SK-N-DZ (cell line): ENCODE results near the gene THOC6.
A peak's percentile ranks its signal among the peaks of the same experiment; 100 is the strongest.

Source experiments
- DNase-seq: peaks from one replicate; pipeline ENCODE4 v3.0.0-alpha.2; 2015; ENCODE audit warnings: low spot score

THOC6 gene

DNA sequence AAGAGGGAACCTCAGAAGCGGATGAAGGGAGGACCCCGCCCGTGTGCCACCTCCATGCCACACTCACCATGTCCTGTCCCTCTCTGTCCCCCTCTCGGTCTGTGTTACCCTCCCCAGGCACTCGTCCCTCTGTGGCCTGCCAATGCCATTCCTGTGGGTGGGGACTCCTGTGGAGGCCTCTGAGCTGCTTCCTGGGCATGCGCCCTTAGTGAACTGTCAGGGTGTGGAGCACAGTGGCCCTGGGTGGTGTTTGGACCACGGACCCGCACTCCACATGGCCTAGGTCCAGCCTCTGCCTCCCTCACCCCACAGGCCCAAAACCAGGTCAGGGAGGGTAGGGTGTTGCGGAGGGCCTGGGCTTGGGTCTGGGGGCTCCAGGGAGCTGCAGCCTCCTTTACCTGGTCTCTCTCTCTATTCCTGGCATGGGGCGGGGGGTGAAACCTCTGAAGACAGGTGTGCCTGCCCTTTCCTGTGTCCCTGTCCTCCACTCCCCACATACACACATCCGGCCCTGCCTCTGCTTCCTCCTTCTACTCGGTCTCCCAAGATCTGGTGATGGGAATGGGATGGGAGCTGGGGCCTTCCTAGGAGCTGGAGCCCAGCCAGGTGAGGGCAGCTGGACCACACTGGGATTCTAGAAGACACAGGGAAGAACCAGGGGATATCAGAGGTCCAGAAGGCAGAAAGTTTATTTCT lies 32.1 kb upstream of the THOC6 start:
- no peak for DNase-seq

- DNase-seq = no peak
Observed at GRCh38 chr16:2992383-2993081, 31.3 kb upstream of the THOC6 start.

DNA sequence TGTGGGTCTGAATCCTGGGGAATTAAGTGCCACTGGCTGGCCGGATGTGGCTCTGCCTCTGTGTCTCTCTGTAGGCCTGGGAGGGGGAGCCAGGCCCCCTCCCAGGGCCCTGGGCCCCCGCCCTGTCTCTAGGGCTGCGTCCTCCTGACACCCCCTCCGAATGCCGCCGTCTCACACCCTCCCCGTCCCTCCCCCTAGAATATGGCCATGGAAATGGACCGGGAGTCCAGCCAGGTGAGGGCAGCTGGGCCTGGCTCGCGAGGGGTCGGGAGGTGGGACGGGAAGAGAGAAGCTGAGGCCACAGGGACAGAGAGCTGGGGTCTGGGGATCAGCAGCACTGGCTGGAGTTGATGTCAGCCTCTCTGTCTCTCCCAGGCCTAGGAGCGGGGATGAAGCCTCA lies 27.5 kb upstream of the THOC6 start:
- no peak for DNase-seq

DNA sequence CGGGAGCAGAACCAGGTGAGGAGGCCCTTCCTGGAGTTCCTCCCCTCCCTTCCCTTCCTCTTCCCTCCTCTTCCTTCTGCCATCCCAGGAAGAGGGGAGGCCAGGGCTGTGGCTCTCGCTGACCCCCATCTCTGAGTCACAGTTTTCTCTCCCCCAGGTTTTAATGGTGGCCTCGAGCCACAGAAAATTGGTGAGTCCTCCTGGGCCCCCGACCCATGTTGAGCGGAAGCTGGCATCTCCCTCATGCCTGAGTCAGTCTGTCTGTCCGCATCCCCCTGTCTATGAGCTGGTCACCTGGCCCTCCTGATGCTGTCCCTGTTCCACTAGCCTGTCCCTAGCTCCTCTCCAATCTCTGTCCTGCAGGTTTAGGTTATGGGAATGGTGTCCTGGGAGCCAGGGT lies 23.9 kb upstream of the THOC6 start:
- DNase-seq = no peak

DNA sequence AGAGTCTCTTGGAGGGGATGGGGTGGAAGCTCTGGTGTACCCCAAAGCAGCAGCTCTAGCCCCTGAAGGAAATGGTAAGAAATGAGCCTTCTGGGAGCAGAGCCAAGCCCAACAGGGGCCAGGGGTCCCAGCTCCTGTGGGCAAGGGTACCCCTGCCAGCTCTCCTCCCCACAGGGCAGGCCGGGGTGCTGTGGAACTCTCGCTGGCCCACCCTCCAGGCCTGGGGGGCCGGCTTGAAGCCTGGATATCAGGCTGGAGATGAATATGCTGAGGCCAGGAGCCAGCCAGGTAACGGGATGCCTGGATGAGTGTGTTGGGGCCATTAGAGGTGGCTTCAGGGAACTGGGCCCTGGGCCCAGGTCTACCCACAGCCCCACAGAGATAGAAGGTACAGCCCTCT lies 23.3 kb upstream of the THOC6 start:
- DNase-seq = no peak

DNA sequence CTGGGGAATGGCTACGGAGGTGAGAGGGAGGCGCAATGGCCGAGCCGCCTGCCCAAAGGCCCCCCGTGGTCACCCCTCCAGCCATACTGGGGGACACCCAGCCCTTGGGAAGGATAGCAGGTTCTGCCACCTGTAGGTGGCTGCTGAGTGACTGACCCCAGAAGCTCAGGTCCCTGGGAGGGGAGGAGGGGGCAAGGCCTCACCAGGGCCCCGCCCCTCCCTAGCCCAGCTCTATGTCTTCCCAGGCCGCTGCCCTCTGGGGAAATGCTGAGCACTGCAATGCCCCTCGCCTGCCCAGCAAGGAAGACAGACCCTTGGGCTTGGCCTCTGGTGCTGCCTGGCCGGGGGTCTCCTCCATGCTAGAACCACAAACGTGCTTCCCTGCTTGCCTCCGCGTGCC lies 22.5 kb upstream of the THOC6 start:
- no peak for DNase-seq

DNA sequence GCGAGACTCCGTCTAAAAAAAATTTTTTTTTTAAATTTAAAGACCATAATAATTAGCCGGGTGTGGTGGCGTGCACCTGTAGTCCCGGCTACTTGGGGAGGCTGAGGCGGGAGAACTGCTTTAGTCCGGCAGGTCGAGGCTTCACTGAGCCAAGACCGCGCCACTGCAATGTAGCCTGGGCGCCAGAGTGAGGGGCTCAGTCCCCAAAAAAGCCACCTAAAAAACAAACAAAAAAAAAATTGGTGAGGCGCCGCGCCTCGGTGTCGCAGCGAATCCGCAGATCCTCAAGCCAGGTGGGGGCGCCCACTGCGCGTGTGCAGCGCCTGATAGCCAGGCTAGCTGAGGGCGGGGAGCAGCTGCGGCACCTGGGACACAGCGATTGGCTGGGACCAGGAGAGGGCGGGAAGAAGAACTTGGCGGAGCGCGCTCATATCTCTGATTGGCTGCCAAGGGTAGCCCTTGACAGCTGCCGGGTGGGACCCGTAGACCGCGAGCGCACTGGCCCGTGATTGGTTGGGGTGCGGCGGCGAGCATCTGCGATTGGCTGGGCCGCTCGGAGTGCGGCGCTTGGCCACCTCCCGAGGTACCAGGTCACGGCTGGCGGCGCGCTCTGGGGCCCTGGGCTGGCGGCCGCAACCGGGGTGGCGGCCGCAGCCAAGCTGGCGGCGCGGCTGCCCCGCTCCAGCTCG lies 20.1 kb upstream of the THOC6 start:
- DNase-seq = peak; percentile 99

DNA sequence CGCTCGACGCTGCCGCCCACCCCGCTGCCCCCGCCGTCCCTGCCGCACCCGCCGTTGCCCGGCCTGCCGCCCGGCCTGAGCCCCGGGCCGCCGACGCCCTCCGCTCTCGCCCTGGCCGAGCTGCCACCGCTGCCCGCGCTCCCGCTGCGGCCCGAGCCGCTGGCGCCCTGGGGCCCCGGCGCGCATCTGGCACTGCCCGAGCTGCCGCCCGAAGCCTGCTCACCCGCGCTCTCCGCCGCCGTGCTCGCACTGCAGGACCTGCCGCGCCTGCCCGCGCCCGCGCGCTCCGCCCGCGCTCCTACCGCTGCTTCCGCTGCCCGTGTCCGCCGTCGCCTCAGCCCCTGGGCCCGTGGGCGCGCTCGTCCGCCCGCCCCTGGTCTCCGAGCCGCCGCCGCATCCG lies 19.5 kb upstream of the THOC6 start:
- no peak for DNase-seq

DNA sequence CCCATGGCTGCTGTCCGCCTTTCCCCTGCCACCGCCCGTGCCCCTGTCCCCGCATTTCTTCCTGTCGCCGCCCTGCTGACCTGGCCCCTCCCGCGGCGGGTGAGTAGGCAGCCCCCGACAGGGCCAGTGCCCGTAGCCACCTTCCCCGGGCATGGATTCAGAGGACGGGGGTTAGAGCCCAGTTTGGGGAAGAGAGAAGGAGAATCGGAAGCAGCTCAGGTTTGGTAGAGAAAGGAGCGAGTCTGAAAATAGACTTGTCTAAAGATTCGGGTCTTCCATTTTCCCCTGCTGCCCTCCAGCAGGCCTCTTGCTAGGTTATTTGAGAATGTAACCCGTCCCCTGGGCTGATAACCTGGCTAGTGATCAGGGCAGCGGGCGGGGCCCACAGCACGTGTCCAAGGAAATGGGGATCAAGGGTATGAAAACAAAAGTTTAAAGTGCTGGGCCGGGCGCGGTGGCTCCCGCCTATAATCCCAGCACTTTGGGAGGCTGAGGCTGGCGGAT lies 19.0 kb upstream of the THOC6 start:
- no peak for DNase-seq

- DNase-seq = no peak
Observed at GRCh38 chr16:3007059-3007956, 16.5 kb upstream of the THOC6 start.

DNA sequence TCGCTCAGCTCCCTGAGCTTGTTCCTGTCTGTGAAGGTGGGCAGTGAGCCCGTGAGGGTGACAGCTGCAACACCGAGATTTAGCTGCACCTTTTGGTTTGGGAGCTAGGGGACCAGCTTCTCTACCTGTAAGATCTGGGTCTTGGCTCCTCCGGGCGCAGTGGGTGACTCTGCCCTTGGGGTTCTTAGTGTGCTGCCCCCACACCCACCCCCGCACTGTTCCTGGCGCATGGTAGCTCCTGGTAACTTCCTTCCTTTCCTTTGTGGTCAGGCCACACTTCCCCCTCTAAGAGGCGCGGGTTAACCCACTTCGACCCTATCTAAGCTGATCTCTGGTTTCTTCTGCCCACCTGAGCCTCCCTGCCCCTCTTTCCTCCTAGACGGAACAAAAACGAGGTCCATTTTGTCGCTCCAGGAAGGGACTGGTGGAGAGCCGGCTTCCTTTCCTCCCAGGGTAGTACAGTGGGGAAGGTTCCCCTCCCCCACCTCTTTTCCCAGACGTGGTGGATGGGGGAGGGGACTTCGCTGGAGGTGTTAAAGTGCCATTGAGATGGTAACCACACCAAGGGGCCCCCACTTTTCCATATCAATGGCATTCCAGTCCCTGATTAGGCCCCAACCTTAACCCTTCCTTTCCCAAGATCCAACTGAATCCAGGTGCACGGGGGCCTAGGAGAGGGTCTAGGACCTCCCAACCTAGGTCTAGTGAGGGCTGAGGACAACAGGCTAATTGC lies 15.7 kb upstream of the THOC6 start:
- DNase-seq = no peak

GRCh38 chr16:3008690-3009037 lies 15.2 kb upstream of the THOC6 start:
- no peak for DNase-seq

DNA sequence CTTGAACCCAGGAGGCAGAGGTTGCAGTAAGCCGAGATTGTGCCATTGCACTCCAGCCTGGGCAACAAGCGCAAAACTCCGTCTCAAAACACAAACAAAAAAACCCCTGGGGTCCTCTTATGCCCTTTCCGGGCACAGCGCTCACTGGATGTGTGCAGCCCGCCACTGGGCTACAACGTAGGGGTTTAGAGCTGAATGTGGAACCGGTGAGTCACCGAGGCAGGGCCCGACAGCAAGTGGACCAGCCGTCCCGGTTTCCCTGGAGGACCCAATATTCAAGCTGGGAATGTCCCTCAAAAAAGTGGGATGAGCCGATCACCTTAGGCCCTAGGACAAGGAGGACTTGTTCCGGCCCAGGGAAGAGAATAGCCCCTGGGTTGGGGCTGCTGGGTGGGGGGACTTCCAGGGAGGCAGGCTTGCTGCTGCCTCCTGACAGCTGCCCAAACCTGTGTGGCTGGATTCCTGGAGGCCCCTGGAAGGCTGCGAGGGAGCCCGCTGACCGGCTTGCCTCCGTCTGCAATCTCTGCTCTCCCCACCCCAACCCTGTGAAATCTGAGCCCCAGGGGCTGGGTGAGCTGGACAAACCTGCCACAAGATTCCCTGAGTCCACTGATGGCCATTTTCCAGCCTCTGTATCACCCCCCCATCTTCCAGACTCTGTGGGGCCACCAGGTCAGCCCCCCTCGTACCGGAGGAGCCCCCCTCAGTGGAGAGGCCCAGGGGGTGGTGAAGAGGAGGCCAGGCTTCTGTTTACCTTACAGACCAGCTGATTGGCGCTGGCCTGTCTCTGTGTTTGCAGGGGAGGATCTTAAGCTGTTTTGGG lies 14.1 kb upstream of the THOC6 start:
- DNase-seq = no peak

- DNase-seq = no peak
Observed at GRCh38 chr16:3010510-3010909, 13.3 kb upstream of the THOC6 start.

DNA sequence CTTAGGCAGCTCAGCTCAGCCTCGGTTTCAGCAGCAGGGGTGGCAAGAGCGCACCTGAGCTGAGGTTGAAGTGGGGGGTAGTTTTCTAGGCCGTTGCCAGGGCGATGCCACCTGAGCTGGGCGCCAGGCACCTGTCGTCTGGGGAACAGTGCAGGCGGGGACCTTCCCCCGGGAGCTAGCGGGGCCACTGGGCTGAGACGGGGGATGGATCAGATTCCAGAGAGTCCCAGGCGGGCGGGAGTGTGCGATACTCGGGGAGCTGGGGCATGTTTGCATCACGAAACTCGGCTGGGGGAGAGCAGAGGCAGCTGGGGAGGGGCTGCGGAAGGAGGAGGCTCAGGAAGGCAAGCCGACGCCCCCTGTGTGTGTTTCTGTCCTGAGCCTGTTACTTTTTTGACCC lies 11.6 kb upstream of the THOC6 start:
- no peak for DNase-seq

DNA sequence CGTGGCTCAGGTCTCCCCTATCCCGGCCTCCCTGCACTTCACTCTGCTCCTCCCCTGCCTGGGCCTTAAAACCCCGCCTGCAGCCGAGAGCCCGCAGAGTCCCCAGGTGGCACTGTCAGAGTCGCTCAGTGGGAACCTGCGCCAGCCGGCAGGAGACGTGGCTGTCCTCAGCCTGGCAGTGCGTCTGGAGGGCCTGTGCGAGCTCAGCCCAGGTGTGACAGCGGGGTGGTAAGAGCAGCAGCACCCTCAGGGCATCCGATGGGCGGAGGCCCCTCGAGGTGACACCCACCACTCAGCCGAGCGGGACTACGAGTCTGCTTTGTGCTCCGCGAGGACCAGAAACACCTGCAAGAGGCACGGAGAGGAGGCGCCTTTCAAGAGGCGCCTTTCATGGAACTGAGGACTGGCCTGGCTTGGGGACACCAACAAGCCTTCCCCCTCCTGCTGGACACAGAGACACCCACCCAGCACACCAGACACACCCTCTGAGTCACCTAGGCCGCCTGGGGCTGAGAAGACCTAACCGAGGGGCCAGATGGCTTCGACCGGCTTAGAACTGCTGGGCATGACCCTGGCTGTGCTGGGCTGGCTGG lies 10.9 kb upstream of the THOC6 start, which contains the start of gene CLDN9:
TSS of gene CLDN9 (plus strand) at position 96 of the 593 bp plus-strand sequence. CDS start at position 536, 440 bp downstream.
- DNase-seq = no peak

DNA sequence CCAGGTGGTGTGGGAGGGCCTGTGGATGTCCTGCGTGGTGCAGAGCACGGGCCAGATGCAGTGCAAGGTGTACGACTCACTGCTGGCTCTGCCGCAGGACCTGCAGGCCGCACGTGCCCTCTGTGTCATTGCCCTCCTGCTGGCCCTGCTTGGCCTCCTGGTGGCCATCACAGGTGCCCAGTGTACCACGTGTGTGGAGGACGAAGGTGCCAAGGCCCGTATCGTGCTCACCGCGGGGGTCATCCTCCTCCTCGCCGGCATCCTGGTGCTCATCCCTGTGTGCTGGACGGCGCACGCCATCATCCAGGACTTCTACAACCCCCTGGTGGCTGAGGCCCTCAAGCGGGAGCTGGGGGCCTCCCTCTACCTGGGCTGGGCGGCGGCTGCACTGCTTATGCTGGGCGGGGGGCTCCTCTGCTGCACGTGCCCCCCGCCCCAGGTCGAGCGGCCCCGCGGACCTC lies 10.3 kb upstream of the THOC6 start:
- no peak for DNase-seq

DNA sequence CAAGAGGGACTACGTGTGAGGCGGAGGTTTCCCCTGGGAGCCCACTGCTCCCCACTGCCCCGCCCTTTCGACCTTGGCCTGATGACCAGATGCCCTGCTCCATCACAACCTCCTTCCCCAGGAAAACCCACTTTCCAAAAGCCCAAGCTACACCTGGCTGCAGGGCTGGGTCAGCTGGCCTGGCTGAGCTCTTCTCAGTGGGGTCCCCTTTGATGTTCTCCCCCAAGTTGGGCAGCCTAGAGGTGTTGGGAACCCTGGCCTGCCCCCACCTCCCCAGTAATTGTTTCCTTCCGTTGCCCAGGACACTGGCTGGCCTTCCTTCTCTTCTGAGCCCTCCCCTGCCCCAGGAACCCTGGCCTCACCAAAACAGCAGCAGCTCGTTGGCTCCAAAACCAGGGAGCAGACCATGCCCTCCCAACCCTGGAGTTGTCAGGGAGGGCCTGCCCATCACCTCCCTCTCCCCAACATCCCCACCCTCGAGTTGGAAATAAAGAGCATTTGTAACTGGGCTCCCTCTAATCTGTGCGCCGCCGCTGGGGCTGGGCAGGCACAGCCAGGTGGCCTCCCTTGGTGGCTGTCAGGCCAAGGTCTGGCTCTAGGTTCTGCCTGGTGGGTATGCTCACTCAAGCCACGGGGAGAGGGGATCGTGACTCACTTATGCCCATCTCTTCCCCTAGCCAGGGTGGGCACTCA lies 9.7 kb upstream of the THOC6 start:
- DNase-seq = no peak

- DNase-seq = no peak
Observed at GRCh38 chr16:3014971-3015370, 8.9 kb upstream of the THOC6 start.
